Measurements from ENCODE around the gene ANXA2R. TPM values are rescaled to one million over a fixed set of nuclear protein-coding genes. Genes with fewer than 3 reads are reported as not detected.
A peak's percentile ranks its signal among the peaks of the same experiment; 100 is the strongest.
"Not testable (repeated sequence)": the region's sequence is repeated elsewhere in the genome, so short reads cannot be mapped to it uniquely, and the experiment has no call there.

The ANXA2R gene
- total RNA-seq (2014; rRNA removed; shearing (Covaris generic)), result 2.9 TPM in 2 replicates

- DNase-seq (ENCODE audit: low read depth), result peak; percentile 94
Observed at GRCh38 chr5:43040287-43041098, at the start of gene ANXA2R. TSS of gene ANXA2R (minus strand) at chr5:43040319. CDS start at chr5:43040046, 273 bp downstream.

GRCh38 chr5:43086118-43086908 lies 46.2 kb upstream of the ANXA2R start:
- DNase-seq (ENCODE audit: low read depth), result not testable (repeated sequence)

- no peak for DNase-seq (ENCODE audit: low read depth)
Observed at GRCh38 chr5:43085453-43085852, 45.3 kb upstream of the ANXA2R start.

- DNase-seq (ENCODE audit: low read depth), result not testable (repeated sequence)
Observed at GRCh38 chr5:43084468-43084867, 44.3 kb upstream of the ANXA2R start.

GRCh38 chr5:43081345-43081744 lies 41.2 kb upstream of the ANXA2R start:
- not testable (repeated sequence) for DNase-seq (ENCODE audit: low read depth)

- DNase-seq (ENCODE audit: low read depth), result no peak
Observed at GRCh38 chr5:43078956-43079355, 38.8 kb upstream of the ANXA2R start.

GRCh38 chr5:43077446-43078191 lies 37.5 kb upstream of the ANXA2R start:
- not testable (repeated sequence) for DNase-seq (ENCODE audit: low read depth)

GRCh38 chr5:43075319-43076293 lies 35.5 kb upstream of the ANXA2R start:
- no peak for DNase-seq (ENCODE audit: low read depth)

GRCh38 chr5:43074987-43075318 lies 34.8 kb upstream of the ANXA2R start:
- no peak for DNase-seq (ENCODE audit: low read depth)

GRCh38 chr5:43073597-43074546 lies 33.8 kb upstream of the ANXA2R start:
- peak; percentile 50 for DNase-seq (ENCODE audit: low read depth)

GRCh38 chr5:43069401-43069720 lies 29.2 kb upstream of the ANXA2R start:
- not testable (repeated sequence) for DNase-seq (ENCODE audit: low read depth)

- no peak for DNase-seq (ENCODE audit: low read depth)
Observed at GRCh38 chr5:43068037-43068436, 27.9 kb upstream of the ANXA2R start.

- DNase-seq (ENCODE audit: low read depth), result peak; percentile 85
Observed at GRCh38 chr5:43066799-43067741, 27.0 kb upstream of the ANXA2R start.

GRCh38 chr5:43065948-43066798 lies 26.1 kb upstream of the ANXA2R start:
- peak; percentile 72 for DNase-seq (ENCODE audit: low read depth)

- no peak for DNase-seq (ENCODE audit: low read depth)
Observed at GRCh38 chr5:43065387-43065947, 25.3 kb upstream of the ANXA2R start.

- DNase-seq (ENCODE audit: low read depth), result no peak
Observed at GRCh38 chr5:43063721-43064171, 23.6 kb upstream of the ANXA2R start.

GRCh38 chr5:43061352-43062075 lies 21.4 kb upstream of the ANXA2R start:
- DNase-seq (ENCODE audit: low read depth), result no peak
